Right ventricle myocardium superior (tissue), 1 donor: ENCODE results near the gene MOCOS. TPM values are rescaled to one million over a fixed set of nuclear protein-coding genes. Genes with fewer than 3 reads are reported as not detected.

Experiments
- ATAC-seq: fragments of 200-7000 bp; cut with Tn5 transposase; one replicate; pipeline ENCODE4 v1.9.1; 2020; ENCODE audit warnings: mild to moderate bottlenecking; ENCODE audit not compliant: poor library complexity
- DNase-seq: peaks from one replicate; pipeline ENCODE4 v3.0.0-alpha.2; 2020
- intact Hi-C: fragments of 100-400 bp; cut with DNase I; formaldehyde crosslinking; loops from one replicate; pipeline ENCODE4 v1.11.2; 2022
- total RNA-seq: library from RNA; stranded (reverse); fragmentation: NEBNext Ultra II Directional; extraction: Animal tissue kit (Norgen Biotek cat#: 25700); gene quantifications from one replicate; pipeline ENCODE4 v1.2.1, GENCODE V29; 2021
- donor health status: DM: no; HTN: yes; CAD: no; lungs with severe emphysema.

The MOCOS gene
- total RNA-seq, 1 donor from 2014 or later, result 0.40 TPM

DNA sequence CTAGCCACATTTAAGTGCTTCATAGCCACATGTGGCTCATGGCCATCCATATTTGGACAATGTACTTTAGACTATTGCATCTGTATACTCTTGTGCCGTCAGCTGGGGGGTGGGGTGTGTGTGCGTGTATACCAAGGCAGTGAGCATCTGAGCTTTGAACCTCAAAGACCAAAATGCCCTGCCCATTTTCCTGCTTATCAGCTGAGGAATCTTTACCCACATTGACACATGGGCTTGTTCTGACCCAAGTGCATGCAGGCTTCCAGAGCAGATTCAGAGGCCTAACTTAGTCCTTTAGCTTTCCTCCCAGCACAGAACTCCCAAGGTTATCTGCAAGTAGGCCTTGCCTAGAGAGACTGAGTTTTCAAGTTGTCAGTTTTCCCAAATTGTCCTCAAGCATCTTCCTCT is 11.1 kb upstream of the MOCOS start:
- intact Hi-C loops, result no loop called here
- ATAC-seq, result no peak
- no peak for DNase-seq

GRCh38 chr18:36176711-36177110 is 10.6 kb upstream of the MOCOS start:
- ATAC-seq, result no peak
- intact Hi-C loops, result no loop called here
- DNase-seq, result no peak

DNA sequence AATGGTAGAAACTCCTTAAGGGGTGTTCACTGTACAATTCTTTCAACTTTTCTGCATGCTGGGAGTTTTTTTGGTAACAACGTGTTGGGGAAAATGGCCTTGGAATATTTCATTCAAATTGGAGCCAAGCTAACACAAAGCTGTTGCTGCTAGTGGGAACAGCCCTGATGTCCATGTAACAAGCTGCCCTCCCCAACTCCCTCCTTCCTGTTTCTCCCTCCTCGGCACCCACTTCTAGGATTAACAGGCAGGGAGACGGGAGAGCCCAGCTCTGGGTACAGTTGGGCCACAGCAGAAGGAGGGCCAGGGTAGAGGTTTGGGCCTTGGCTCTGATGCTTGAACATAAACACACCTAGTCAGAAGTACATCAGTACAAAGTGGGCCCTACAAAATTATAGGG is 9.4 kb upstream of the MOCOS start:
- DNase-seq, result no peak
- ATAC-seq, result no peak
- intact Hi-C loops, result no loop called here

- DNase-seq (peak; percentile 86), ATAC-seq (peak; percentile 67)
- intact Hi-C loops, result loop anchor here (10.0 kb wide), 1 partner anchor 105 kb away; no protein-coding TSS in a partner anchor
Observed at GRCh38 chr18:36179562-36180355, 7.5 kb upstream of the MOCOS start.

DNA sequence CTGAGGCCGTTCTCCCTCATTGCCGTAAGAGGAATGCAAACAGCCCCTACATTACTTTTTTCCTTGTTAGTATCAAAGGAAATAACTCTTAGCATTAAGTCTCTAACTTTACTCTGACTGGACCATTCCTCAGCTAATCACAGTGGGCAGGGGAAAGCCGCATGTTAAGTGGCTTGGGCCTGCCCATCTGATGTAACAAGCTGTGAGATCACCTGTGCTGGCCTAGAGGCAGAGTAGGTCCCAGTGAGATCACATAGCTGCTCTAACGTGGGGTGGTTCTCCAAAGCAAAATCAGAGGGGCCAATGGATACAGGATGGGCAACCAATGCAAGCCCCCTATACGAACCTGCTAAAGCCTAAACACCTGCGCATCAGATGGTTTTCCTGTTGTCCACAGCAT is 5.9 kb upstream of the MOCOS start:
- intact Hi-C loops, result loop anchor here (10.0 kb wide), 1 partner anchor 103 kb away; no protein-coding TSS in a partner anchor
- ATAC-seq, result no peak
- DNase-seq, result no peak

DNA sequence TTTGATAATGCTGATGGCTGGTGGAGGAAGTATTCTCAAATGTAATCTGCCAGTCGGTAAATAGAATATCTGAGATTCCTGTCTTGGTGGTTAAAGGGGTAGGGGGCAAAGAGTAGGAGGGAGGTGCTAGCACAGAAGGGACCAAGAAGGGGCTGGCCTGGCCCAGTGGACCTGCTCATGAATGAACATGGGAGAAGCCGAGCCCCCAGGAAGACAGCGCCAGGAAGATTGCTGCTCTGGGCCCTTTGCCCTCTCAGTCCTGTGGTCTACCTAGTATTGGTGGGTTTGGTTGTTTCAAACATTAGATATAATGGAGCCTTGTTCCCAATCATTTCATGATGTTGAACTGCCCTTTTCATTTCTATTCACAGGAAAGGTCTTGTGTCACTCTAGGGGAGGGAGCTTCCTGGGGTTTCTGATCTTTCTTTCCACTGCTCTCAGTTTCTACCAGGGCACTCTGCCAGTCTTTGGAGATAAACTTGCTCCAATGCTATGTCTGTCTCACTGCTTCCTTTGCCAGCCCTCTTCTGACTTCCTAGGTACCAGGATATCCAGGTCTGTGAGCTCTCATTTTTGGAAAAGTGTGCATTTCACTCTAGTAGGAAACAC is 5.3 kb upstream of the MOCOS start:
- intact Hi-C loops, result loop anchor here (10.0 kb wide), 1 partner anchor 103 kb away; no protein-coding TSS in a partner anchor
- no peak for DNase-seq
- ATAC-seq, result peak; percentile 64

DNA sequence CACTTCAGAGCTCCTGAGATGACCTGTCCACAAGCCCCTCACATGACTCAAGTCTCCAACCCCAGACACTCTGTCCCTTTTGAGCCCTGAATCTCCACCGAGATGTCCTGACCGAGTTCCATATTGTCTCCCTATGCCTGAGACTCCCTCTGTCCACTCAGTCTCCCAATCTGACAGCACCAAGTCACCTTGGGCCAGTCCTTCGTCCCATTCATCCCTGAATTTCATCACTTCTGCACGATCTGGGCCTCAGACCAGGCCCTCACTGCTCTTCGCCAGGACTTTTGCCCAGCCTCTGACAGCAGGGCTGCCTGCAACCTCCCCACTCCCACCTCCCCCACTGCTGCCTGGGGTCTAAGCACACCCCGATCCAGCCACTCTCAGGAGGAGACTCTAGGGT is 4.3 kb upstream of the MOCOS start:
- intact Hi-C loops, result loop anchor here (10.0 kb wide), 1 partner anchor 102 kb away; no protein-coding TSS in a partner anchor
- no peak for ATAC-seq
- DNase-seq, result no peak

GRCh38 chr18:36183987-36184386 is 3.3 kb upstream of the MOCOS start:
- no peak for DNase-seq
- ATAC-seq, result no peak
- intact Hi-C loops, result loop anchor here (10.0 kb wide), 1 partner anchor 101 kb away; no protein-coding TSS in a partner anchor

DNA sequence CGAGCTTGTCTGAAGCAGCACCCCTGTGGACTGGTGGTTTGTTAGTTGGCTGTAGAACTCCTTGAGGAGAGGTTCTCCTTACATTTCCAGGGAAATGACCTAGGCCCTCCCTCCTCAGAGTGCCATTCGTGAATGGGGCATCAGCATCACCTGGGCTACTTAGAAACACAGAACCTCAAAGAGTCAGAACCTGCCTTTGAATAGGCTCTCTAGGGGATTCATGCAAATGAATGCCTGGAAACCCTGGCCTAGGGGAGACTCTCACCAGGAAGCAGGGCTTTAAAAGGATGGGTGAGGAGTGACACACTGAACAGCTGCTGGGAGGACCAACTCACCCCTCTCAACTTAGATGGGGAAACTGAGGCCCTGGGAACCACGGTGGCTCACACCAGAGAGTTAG is 2.1 kb upstream of the MOCOS start:
- DNase-seq, result no peak
- no peak for ATAC-seq
- intact Hi-C loops, result loop anchor here (10.0 kb wide), 1 partner anchor 100 kb away; no protein-coding TSS in a partner anchor

DNA sequence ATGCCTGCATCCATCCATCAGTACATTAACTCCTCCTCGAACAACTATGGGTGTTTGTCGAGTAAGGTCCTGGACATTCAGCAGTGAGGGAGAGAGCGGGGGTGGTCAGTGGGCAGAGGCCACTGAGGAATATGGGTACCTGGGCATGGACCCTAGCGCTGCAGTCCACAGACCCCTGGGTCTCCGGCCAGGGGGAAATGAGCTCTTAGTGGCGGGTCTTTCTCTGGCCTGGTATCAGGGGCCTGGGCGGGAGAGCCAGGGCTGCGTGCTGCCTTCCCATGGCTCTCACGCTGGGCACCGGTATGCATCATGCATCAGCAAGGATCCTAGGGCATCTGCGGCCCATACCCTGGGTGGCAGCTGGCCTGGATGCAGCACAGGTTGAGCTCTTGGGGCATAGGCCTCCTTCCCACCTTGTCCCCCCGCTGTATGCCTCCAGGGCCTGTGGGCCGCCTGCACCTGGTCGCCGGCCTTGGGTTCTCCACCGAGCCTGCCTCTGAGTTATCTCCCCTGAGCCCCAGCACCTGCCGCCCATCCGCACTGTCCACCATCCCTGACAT is 1.3 kb upstream of the MOCOS start:
- intact Hi-C loops, result loop anchor here (10.0 kb wide), 1 partner anchor 99 kb away; no protein-coding TSS in a partner anchor
- ATAC-seq, result no peak
- no peak for DNase-seq

DNA sequence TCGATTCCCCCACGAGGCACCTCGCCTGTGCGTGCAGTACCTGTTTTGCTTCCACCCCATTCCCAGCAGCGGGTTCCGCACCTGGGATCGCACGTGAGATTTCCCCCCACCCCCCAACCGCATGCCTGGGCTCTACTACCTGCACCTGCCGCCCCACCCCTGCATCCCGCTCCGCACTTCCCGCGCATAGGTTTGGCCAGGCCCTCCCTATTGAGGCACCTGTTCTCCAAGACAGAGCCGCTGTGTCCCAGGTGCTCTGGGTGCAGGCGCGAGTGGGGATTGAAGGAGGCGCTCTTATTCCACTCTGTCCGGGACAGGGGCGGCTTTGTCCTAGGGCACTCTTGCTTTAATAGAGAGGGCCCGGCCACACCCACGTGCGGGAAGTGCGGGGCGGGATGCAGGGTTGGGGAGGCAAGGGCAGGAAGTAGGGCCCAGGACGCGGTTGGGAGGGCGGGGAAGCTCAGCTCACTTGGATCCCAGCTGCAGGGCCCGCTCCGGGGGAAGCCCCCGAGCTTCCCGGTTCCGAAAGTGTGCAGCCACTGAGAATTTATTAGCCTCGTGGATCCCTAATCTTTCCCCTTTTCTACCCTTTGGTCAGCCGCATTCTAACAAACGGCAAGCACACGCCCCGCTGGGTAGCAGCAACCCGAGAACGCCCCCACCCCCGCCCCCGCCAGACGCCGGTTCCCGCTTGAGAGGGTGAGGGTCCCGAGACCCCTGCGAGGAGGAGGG is 670 bp upstream of the MOCOS start:
- ATAC-seq (peak; percentile 40), DNase-seq (peak; percentile 71)
- intact Hi-C loops, result loop anchor here (10.0 kb wide), 1 partner anchor 98 kb away; no protein-coding TSS in a partner anchor

GRCh38 chr18:36187826-36188721 is 777 bp downstream of the MOCOS start:
- ATAC-seq (peak; percentile 16), DNase-seq (no peak)
- intact Hi-C loops, result loop anchor here (10.0 kb wide), 1 partner anchor 97 kb away; no protein-coding TSS in a partner anchor

DNA sequence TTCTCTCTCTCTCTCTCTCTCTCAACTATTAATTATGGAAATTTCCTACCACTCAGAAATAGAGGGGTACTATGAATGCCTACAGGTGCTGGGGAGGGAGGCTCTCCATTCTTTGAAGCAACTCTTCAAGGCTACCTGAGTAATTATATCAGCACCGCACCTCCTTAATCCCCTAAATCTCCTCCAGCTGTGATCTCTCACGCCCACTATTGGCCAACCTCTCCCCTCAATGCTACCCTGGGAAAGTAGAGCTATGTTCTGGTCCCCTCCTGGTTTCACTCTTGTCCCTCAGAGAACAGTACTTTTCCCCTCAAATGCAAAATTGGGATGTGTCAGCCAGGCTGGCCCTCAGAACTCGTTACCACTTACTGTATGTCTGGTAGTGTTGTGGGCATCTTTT is 1.6 kb downstream of the MOCOS start:
- ATAC-seq, result no peak
- no peak for DNase-seq
- intact Hi-C loops, result loop anchor here (10.0 kb wide), 1 partner anchor 96 kb away; no protein-coding TSS in a partner anchor

DNA sequence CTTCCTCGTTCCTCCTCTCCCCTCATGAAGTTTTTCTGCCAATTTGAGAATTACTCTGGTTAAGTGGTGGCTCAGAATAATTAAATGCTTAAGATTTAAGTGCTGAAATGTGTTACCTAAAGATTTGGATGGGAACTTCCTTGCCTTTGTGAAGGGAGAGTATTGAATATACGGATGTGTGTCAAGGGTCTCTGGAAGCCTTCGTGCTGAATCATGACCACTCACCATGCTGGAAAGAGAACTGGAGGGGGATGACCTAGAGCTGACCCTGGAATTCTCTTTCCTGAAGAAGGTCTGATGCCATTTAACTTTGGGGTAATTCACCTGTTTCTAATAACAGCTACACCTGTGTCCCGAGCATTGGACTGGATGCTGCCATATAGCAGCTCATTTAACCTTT is 2.2 kb downstream of the MOCOS start:
- DNase-seq (no peak), ATAC-seq (no peak)
- intact Hi-C loops, result loop anchor here (10.0 kb wide), 1 partner anchor 95 kb away; no protein-coding TSS in a partner anchor

- intact Hi-C loops, result no loop called here
- DNase-seq (no peak), ATAC-seq (no peak)
Observed at GRCh38 chr18:36191286-36191685, 4.0 kb downstream of the MOCOS start.

GRCh38 chr18:36191711-36192110 is 4.4 kb downstream of the MOCOS start:
- intact Hi-C loops, result no loop called here
- ATAC-seq (no peak), DNase-seq (no peak)

DNA sequence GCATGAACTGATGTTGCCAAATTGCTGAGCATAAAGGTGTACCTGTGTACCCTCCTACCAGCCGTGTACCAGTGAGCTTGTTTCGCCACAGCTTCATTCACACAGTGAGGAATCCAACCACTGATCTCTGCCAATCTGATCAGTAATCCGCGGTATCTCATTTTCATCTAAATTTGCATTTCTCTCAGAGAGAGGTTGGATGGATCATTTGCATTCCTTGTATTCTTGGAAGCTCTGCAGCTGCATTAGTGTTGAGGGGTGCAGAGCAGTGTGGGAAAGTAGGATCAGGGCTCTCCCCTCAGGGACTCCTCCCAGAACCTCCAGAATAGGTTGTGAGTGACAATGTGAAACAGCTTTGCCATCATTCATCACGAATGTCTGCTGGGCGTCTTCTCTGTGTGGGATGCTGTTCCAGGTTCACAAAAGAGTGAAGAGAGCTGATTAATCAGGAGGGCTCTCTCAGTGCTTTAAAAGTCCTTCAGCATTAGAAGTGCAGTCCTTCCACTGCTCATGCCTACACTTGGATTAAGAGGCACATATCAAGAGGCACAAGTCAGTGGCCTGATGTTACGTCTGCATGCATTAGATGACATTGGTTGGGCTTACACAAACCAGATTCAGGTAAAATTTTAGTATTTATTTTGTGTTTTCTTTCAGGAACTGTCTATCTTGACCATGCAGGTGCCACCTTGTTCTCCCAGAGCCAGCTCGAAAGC is 7.5 kb downstream of the MOCOS start:
- intact Hi-C loops, result no loop called here
- no peak for ATAC-seq
- DNase-seq, result no peak
